ENCODE results near the gene AARS1.
"Not testable (repeated sequence)": the region's sequence is repeated elsewhere in the genome, so short reads cannot be mapped to it uniquely, and the experiment has no call there.

AARS1 gene

GRCh38 chr16:70223971-70224513 lies 65.3 kb downstream of the AARS1 start:
- DNase-seq = not testable (repeated sequence)

GRCh38 chr16:70223216-70223615 lies 66.1 kb downstream of the AARS1 start:
- DNase-seq = not testable (repeated sequence)

GRCh38 chr16:70222574-70222973 lies 66.7 kb downstream of the AARS1 start:
- DNase-seq = not testable (repeated sequence)

- not testable (repeated sequence) for DNase-seq
These were observed 70.7 kb downstream of the AARS1 start for GRCh38 chr16:70218586-70218985.

- DNase-seq = not testable (repeated sequence)
These were observed 82.9 kb downstream of the AARS1 start for GRCh38 chr16:70206382-70206781.

- DNase-seq = not testable (repeated sequence)
These were observed 84.5 kb downstream of the AARS1 start for GRCh38 chr16:70204668-70205405.

GRCh38 chr16:70204010-70204409 lies 85.3 kb downstream of the AARS1 start:
- DNase-seq = not testable (repeated sequence)

GRCh38 chr16:70203508-70203907 lies 85.8 kb downstream of the AARS1 start:
- not testable (repeated sequence) for DNase-seq

All from GDM1 (cell line).